GM21619 (cell line): ENCODE measurements around the gene EOGT.

Experiments used
- ATAC-seq: cut with Tn5 transposase; IDR thresholded peaks from one replicate; pipeline ENCODE4 v1.9.1; 2021; ENCODE audit not compliant: unreplicated experiment

Gene EOGT

GRCh38 chr3:69013253-69014021 is at the start of gene EOGT:
EOGT (minus strand) TSS chr3:69013684; CDS start chr3:69009846, 3,838 bp downstream.
- peak; percentile 75 for ATAC-seq

GRCh38 chr3:69059688-69060087 is 46.2 kb upstream of the EOGT start:
- ATAC-seq: no peak

- ATAC-seq: no peak
These were observed 45.4 kb upstream of the EOGT start for GRCh38 chr3:69058947-69059224.

GRCh38 chr3:69058180-69058946 is 44.9 kb upstream of the EOGT start:
- ATAC-seq: peak; percentile 100

GRCh38 chr3:69052472-69052898 is 39.0 kb upstream of the EOGT start:
- peak; percentile 0 for ATAC-seq

GRCh38 chr3:69051756-69052471 is 38.4 kb upstream of the EOGT start, which contains the start of gene TMF1:
TMF1 (minus strand) TSS chr3:69052333; CDS start chr3:69052086, 247 bp downstream.
- peak; percentile 98 for ATAC-seq

DNA sequence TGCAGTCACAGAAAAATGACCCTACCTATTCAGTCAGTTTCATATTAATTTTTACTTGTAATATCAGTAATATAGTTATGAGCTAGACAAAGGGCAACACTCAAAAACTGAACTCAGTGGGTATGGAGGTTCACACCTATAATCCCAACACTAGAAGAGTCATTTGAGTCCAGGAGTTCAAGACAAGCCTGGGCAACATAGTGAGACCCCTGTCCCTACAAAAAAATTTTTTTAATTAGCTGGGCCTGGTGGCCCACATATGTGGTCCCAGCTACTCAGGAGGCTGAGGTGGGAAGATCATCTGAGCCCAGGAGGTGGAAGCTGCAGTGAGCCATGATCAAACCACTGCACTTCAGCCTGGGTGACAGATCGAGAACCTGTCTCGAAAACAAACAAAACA is 35.5 kb upstream of the EOGT start:
- ATAC-seq: no peak

GRCh38 chr3:69044608-69045007 is 31.1 kb upstream of the EOGT start:
- ATAC-seq: no peak

- no peak for ATAC-seq
These were observed 20.0 kb upstream of the EOGT start for GRCh38 chr3:69033470-69033869.

GRCh38 chr3:69032737-69033136 is 19.3 kb upstream of the EOGT start:
- no peak for ATAC-seq

- no peak for ATAC-seq
These were observed 18.7 kb upstream of the EOGT start for GRCh38 chr3:69032142-69032541.

DNA sequence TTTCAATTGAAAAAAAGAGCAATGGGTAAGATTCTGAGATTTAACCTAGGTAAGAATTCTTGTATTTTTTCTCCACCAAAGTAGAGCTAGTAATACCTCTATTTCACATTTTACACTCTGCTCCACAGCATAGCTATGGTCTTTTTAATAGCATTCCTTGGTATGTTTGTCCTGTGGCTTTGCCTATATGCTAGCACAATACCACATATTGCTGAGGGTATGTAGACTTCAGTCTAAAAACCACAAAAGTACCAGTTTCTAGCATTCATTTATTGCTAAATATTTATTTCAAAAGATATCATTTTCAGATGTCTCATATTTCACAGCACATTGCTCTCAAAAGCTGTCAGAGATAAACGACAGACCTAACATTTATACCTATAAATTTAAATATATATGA is 18.2 kb upstream of the EOGT start:
- no peak for ATAC-seq

- ATAC-seq: no peak
These were observed 7.4 kb upstream of the EOGT start for GRCh38 chr3:69020857-69021256.

DNA sequence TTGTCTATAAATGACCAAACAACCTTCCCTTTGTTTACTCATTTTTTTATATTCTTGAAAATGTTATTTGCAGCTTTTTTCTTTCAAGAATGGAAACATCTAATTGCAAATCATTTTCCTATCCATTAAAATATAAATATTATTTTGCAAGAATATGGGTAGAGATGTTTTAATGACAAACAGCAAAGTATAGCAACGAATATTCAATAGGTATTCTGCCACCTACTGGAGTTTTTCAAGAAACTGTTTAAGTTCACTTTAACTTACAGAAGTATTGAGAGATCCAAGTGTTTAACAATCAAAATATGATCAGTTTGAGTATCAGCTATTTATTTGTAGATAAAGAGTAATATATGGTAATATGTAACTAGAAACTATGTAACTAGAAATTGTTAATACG is 6.9 kb upstream of the EOGT start:
- ATAC-seq: no peak

- no peak for ATAC-seq
These were observed 3.4 kb upstream of the EOGT start for GRCh38 chr3:69016901-69017300.

- ATAC-seq: no peak
These were observed 2.6 kb upstream of the EOGT start for GRCh38 chr3:69016102-69016501.

DNA sequence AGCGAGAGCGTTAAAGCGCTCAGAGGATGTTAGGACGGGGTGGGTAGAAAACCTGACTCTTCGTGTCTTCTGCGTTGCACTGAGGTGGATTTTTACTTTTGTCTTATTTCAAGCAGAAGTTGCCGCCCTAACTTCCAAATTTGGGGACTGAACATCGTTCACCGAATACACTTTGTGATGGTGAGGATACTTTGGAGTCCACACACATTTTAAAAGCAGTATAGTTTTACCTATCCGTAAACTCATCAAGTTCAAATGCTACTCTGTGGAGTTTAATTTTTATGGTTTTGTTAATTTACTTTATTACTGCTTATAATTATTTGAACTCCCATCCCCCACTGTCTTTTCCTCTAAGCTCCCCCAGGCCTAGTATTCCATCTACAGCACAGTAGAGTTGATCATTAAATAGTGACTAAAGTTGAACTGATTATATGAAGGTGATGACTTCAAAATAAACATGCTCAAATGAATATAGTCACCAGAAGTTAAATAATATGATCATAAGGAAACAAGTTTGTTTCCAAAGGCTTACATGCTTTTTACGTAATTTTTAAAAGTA is 617 bp upstream of the EOGT start:
- no peak for ATAC-seq

GRCh38 chr3:69012800-69013252 is 658 bp downstream of the EOGT start:
- ATAC-seq: peak; percentile 37

GRCh38 chr3:69012100-69012799 is 1.2 kb downstream of the EOGT start:
- no peak for ATAC-seq

- no peak for ATAC-seq
These were observed 2.3 kb downstream of the EOGT start for GRCh38 chr3:69011096-69011730.
